WTC11 (cell line): ENCODE data around the gene RXRB. TPM values are rescaled to one million over a fixed set of nuclear protein-coding genes. Genes with fewer than 3 reads are reported as not detected.

Source experiments
- ATAC-seq: fragments of 200-7000 bp; cut with Tn5 transposase; 2 replicates; pipeline ENCODE4 v1.10.0; 2021; ENCODE audit warnings: mild to moderate bottlenecking, moderate library complexity
- CTCF ChIA-PET: fragments of 300-600 bp; sonication (Branson Sonifier 250); formaldehyde crosslinking; loops from one replicate; lab custom pipeline; 2021; ENCODE audit warnings: antibody characterized with exemption; lab: Charles Lee
- POLR2A ChIA-PET: fragments of 350-600 bp; sonication (Branson Sonifier 250); formaldehyde crosslinking; loops from one replicate; lab custom pipeline; 2021; ENCODE audit warnings: antibody characterized with exemption; lab: Charles Lee
- DNase-seq: peaks from one replicate; pipeline ENCODE4 v3.0.0; 2021; ENCODE audit warnings: low spot score
- H3K27ac Mint-ChIP-seq: 2 replicates; pipeline ENCODE4 v1.8.0; 2021; ENCODE audit warnings: mixed read lengths
- H3K27me3 Mint-ChIP-seq: 2 replicates; pipeline ENCODE4 v1.8.0; 2021; ENCODE audit warnings: low read depth, mild to moderate bottlenecking, moderate library complexity, mixed read lengths
- H3K36me3 Mint-ChIP-seq: 2 replicates; pipeline ENCODE4 v1.8.0; 2021; ENCODE audit warnings: mixed read lengths
- H3K4me1 Mint-ChIP-seq: 2 replicates; pipeline ENCODE4 v1.8.0; 2022; ENCODE audit warnings: mixed read lengths
- H3K4me3 Mint-ChIP-seq: 2 replicates; pipeline ENCODE4 v1.8.0; 2021; ENCODE audit warnings: mild to moderate bottlenecking, moderate library complexity, mixed read lengths
- H3K9me3 Mint-ChIP-seq: 2 replicates; pipeline ENCODE4 v1.8.0; 2021; ENCODE audit warnings: mixed read lengths
- ARID4B ChIP-seq: sonication (generic); formaldehyde crosslinking; IDR thresholded peaks from 2 replicates; pipeline ENCODE4 v1.8.0; 2023; ENCODE audit warnings: missing genetic modification reagents, mild to moderate bottlenecking, borderline replicate concordance
- CREM ChIP-seq: sonication (generic); formaldehyde crosslinking; IDR thresholded peaks from 2 replicates; pipeline ENCODE4 v1.8.1; 2022; ENCODE audit warnings: mild to moderate bottlenecking, missing genetic modification reagents, moderate library complexity
- CTCF ChIP-seq: fragments of 200-600 bp; IDR thresholded peaks from 2 replicates; pipeline ENCODE4 v1.8.0; 2022; ENCODE audit warnings: antibody characterized with exemption
- FOXK1 ChIP-seq: sonication (generic); formaldehyde crosslinking; IDR thresholded peaks from 2 replicates; pipeline ENCODE4 v1.8.0; 2022; ENCODE audit warnings: mild to moderate bottlenecking, moderate library complexity, missing genetic modification reagents
- FOXP4 ChIP-seq: sonication (generic); formaldehyde crosslinking; IDR thresholded peaks from 2 replicates; pipeline ENCODE4 v1.8.0; 2022; ENCODE audit warnings: mild to moderate bottlenecking, missing genetic modification reagents
- GABPB1 ChIP-seq: sonication (generic); formaldehyde crosslinking; IDR thresholded peaks from 2 replicates; pipeline ENCODE4 v1.8.1; 2023; ENCODE audit warnings: mild to moderate bottlenecking, missing genetic modification reagents
- GRHL2 ChIP-seq: fragments of 250-450 bp; sonication (Bioruptor Pico); IDR thresholded peaks from 2 replicates; pipeline ENCODE4 v1.8.0; 2022; ENCODE audit warnings: mild to moderate bottlenecking, moderate library complexity; ENCODE audit not compliant: insufficient replicate concordance, severe bottlenecking
- HMGXB4 ChIP-seq: sonication (generic); formaldehyde crosslinking; IDR thresholded peaks from 2 replicates; pipeline ENCODE4 v1.8.1; 2023; ENCODE audit warnings: mild to moderate bottlenecking, moderate library complexity, missing genetic modification reagents
- IRF1 ChIP-seq: sonication (generic); formaldehyde crosslinking; IDR thresholded peaks from 2 replicates; pipeline ENCODE4 v1.8.0; 2023; ENCODE audit warnings: missing genetic modification reagents
- NFYB ChIP-seq: sonication (generic); formaldehyde crosslinking; conservative IDR thresholded peaks from 2 replicates; pipeline ENCODE4 v1.8.0; 2022; ENCODE audit warnings: low read depth, missing genetic modification reagents
- NR1H2 ChIP-seq: sonication (generic); formaldehyde crosslinking; IDR thresholded peaks from 2 replicates; pipeline ENCODE4 v1.9.0; 2021; ENCODE audit warnings: mild to moderate bottlenecking, moderate library complexity, missing genetic modification reagents
- PRRX2 ChIP-seq: fragments of 250-450 bp; sonication (Bioruptor Pico); IDR thresholded peaks from 2 replicates; pipeline ENCODE4 v1.8.0; 2021; ENCODE audit warnings: mild to moderate bottlenecking
- STAT6 ChIP-seq: sonication (generic); formaldehyde crosslinking; conservative IDR thresholded peaks from 2 replicates; pipeline ENCODE4 v1.8.1; 2023; ENCODE audit warnings: mild to moderate bottlenecking, low read depth, missing genetic modification reagents, moderate library complexity
- ZNF532 ChIP-seq: fragments of 250-450 bp; sonication (Bioruptor Pico); IDR thresholded peaks from 2 replicates; pipeline ENCODE4 v1.9.0; 2021; ENCODE audit warnings: mild to moderate bottlenecking, borderline replicate concordance
- total RNA-seq: library from RNA; stranded (reverse); gene quantifications from 3 replicates; pipeline ENCODE4 v1.2.3, GENCODE V29; 2021

Gene RXRB
- total RNA-seq, 1 experiment from 2014 or later, result 24.5 TPM

GRCh38 chr6:33168284-33168601 lies 32.2 kb downstream of the RXRB start:
- POLR2A ChIA-PET, result no interaction called here
- 0 out of 2 replicates have a peak, but pooled peaks cover 5% of the 10 kb centered on the region for H3K4me1 Mint-ChIP-seq
- H3K9me3 Mint-ChIP-seq, result no peaks in the 10 kb centered on the region
- no peaks in the 10 kb centered on the region for H3K36me3 Mint-ChIP-seq
- TF ChIP-seq ZNF532 (CRISPR knock-in tag) (no peak), CTCF (no peak), PRRX2 (CRISPR knock-in tag) (no peak), IRF1 (CRISPR knock-in tag) (no peak), FOXP4 (no peak), ARID4B (CRISPR knock-in tag) (no peak), FOXK1 (CRISPR knock-in tag) (no peak), NFYB (CRISPR knock-in tag) (no peak), CREM (CRISPR knock-in tag) (no peak)
- no peak overlapping the region for H3K27ac Mint-ChIP-seq
- H3K27me3 Mint-ChIP-seq, result peaks cover 3% of the 10 kb centered on the region; the same call in 1 of the 2 replicates
- ATAC-seq (no peak), DNase-seq (no peak)
- no peak overlapping the region for H3K4me3 Mint-ChIP-seq
- CTCF ChIA-PET, result interaction anchor here (1.0 to 1.3 kb wide), 2 partner anchors 44 to 184 kb away, joined by 3 to 4 read pairs; no protein-coding TSS in a partner anchor

- H3K27ac Mint-ChIP-seq, result no peak overlapping the region
- H3K27me3 Mint-ChIP-seq, result peaks cover 7% of the 10 kb centered on the region
- ChIA-PET POLR2A (no interaction called here), CTCF (interaction anchor here (1.0 kb wide), 1 partner anchor 43 kb away, joined by 3 read pairs; no protein-coding TSS in a partner anchor)
- 0 out of 2 replicates have a peak, but pooled peaks cover 2% of the 10 kb centered on the region for H3K4me1 Mint-ChIP-seq
- ATAC-seq (no peak), DNase-seq (no peak)
- H3K36me3 Mint-ChIP-seq, result no peaks in the 10 kb centered on the region
- no peak overlapping the region for H3K4me3 Mint-ChIP-seq
- H3K9me3 Mint-ChIP-seq, result no peaks in the 10 kb centered on the region
- TF ChIP-seq HMGXB4 (CRISPR knock-in tag) (no peak), GABPB1 (CRISPR knock-in tag) (no peak), NR1H2 (CRISPR knock-in tag) (no peak), GRHL2 (no peak), STAT6 (no peak)
These were observed 32.8 kb downstream of the RXRB start for GRCh38 chr6:33167374-33168283.
